Activated CD4-positive, alpha-beta T cell treated with anti-CD3 and anti-CD28 coated beads, Interleukin-2, amount 10 ng/mL, durations not matched to agents 7 days and 5 days (primary cell): ENCODE measurements around the gene IQGAP3. TPM values are rescaled to one million over a fixed set of nuclear protein-coding genes. Genes with fewer than 3 reads are reported as not detected.

ENCODE experiments used
- CTCF ChIA-PET: fragments of 350-600 bp; sonication (Branson Sonifier 250); formaldehyde crosslinking; loops from one replicate; lab custom pipeline; 2021; ENCODE audit warnings: antibody characterized with exemption; lab: Charles Lee
- POLR2A ChIA-PET: fragments of 350-600 bp; sonication (Branson Sonifier 250); formaldehyde crosslinking; loops from one replicate; lab custom pipeline; 2021; ENCODE audit warnings: antibody characterized with exemption; lab: Charles Lee
- DNase-seq: peaks from one replicate; pipeline ENCODE4 v3.0.0-alpha.2; 2020
- H3K27ac Mint-ChIP-seq: one replicate; pipeline ENCODE4 v1.8.0; 2021; ENCODE audit warnings: mild to moderate bottlenecking, moderate library complexity, mixed read lengths
- H3K27me3 Mint-ChIP-seq: one replicate; pipeline ENCODE4 v1.8.0; 2021; ENCODE audit warnings: mixed read lengths
- H3K36me3 Mint-ChIP-seq: one replicate; pipeline ENCODE4 v1.8.0; 2021; ENCODE audit warnings: low read depth, mixed read lengths
- H3K4me1 Mint-ChIP-seq: one replicate; pipeline ENCODE4 v1.8.0; 2021; ENCODE audit warnings: mixed read lengths
- H3K4me3 Mint-ChIP-seq: one replicate; pipeline ENCODE4 v1.8.0; 2021; ENCODE audit warnings: mild to moderate bottlenecking, moderate library complexity, mixed read lengths
- H3K9me3 Mint-ChIP-seq: one replicate; pipeline ENCODE4 v1.8.0; 2021; ENCODE audit warnings: mixed read lengths
- total RNA-seq, 2 experiments: library from RNA; stranded (reverse); gene quantifications; one replicate each; pipeline ENCODE4 v1.2.3, GENCODE V29; 2021

Gene IQGAP3
- total RNA-seq, 2 experiments from 2014 or later: 25.2 to 25.5 TPM

DNA sequence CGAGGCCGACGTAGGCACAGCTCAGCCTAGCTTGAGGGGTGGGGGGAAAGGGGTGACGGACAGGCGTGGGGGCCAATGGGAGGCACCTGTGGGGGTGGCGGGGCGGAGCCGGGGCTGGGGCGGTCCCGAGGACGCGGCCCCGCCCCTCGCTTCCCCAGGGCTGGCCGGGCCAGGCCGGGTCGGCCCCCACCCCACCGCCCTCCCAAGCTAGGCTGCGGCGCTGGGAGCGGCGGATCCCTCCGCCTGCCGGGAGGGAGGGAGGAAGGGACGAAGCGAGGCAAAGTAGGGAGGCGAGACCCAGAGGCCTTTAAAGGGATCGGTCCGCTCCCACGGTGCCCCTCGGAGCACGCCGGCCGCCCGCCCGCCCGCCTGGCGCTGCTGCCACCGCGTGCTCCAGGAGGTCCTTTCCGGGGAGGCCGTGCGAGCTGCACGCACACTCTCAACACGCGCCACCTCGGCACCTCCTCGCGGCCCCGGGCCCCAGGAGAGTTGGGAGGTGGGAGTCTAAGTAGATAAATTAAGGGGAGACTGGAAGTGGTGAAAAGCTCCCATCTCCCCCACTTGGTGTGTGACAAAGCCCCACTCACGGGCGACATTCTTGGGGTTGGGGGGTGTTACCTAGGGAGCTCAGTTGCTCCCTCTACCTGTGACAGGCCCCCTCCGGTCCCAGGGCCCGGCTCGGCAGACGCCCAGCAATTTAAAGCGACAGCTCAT, 71.4 kb downstream of the IQGAP3 start:
- Mint-ChIP-seq H3K4me1 (peaks cover 76% of the 10 kb centered on the region), H3K27me3 (no peaks in the 10 kb centered on the region), H3K36me3 (peaks cover 22% of the 10 kb centered on the region), H3K4me3 (peak overlapping the region; percentile 87), H3K27ac (peak overlapping the region; percentile 99), H3K9me3 (peaks cover 4% of the 10 kb centered on the region)
- peak; percentile 92 for DNase-seq
- ChIA-PET POLR2A (interaction anchor here (0.6 to 1.4 kb wide), 4 partner anchors 10 to 27 kb away, joined by 3 to 7 read pairs (median 4); no protein-coding TSS in a partner anchor), CTCF (interaction anchor here (0.9 to 5.3 kb wide), 25 partner anchors 8 to 225 kb away, joined by 3 to 33 read pairs (median 5); partner anchors contain the start of gene NAXE)

DNA sequence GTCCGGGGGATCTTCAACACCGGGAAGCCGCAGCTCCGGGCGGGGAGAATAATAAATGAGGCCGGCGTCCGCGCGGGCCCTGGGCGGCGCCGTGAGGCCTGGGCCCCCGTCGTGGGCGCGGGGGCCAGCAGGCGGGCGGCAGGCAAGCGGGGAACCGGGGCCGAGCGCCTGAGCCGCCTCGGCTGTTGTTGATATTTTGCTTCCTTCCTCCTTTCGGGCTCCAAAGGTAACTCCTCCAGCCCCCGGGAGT, 71.9 kb downstream of the IQGAP3 start, which contains the start of gene MEF2D:
Gene MEF2D (minus strand): TSS at position 233 of the 250 bp plus-strand sequence. CDS start 17,483 bp downstream, outside the sequence.
- Mint-ChIP-seq H3K27me3 (no peaks in the 10 kb centered on the region), H3K4me3 (peak within 1 kb of the TSS; percentile 87), H3K9me3 (peaks cover 4% of the 10 kb centered on the region), H3K4me1 (peaks cover 75% of the 10 kb centered on the region), H3K36me3 (peaks cover 23% of the 10 kb centered on the region), H3K27ac (peak within 1 kb of the TSS; percentile 99)
- ChIA-PET POLR2A (interaction anchor here (0.6 to 1.4 kb wide), 3 partner anchors 9 to 28 kb away, joined by 3 to 7 read pairs (median 4); no protein-coding TSS in a partner anchor), CTCF (interaction anchor here (1.0 to 5.3 kb wide), 16 partner anchors 7 to 93 kb away, joined by 3 to 33 read pairs (median 5); partner anchors contain the start of gene NAXE)
- DNase-seq: no peak

DNA sequence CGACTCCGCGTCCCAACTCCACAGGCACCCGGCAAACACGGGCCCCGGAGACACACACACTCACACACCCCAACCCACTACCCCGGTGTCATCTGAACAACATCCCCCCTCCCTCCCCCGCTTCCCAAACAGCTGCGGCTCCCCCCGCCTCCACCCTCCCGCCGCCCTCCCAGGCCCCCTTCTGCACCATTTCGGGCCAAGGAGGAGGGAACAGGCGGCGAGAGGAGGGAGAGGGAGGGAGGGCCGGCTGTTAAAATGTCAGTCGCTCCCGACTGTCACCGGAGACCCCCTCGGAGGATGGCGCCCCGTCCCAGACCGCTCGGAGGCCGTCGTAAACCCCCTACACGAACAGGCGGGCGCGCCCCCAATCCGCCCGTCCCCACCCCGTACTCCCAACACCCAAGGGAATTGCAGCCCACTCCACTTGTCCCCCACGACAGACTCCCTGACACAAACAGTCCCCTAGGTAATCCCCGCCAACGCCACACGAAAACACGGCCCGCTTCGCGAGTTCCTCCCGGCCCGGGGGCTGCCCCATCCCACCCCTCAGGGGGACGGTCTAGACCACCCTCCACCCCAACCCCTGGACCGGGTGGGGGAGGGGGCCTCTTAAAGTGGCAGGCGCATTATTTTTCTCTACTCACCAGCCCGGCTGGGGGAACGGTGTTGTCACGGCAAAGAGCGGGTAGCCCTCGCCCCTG, 72.4 kb downstream of the IQGAP3 start:
- Mint-ChIP-seq H3K4me1 (peaks cover 74% of the 10 kb centered on the region), H3K27ac (peak overlapping the region; percentile 91), H3K9me3 (peaks cover 3% of the 10 kb centered on the region), H3K4me3 (peak overlapping the region; percentile 87), H3K36me3 (peaks cover 23% of the 10 kb centered on the region), H3K27me3 (no peaks in the 10 kb centered on the region)
- POLR2A ChIA-PET: interaction anchor here (0.6 to 1.4 kb wide), 3 partner anchors 9 to 28 kb away, joined by 3 to 7 read pairs (median 4); no protein-coding TSS in a partner anchor
- DNase-seq: peak; percentile 53
- CTCF ChIA-PET: interaction anchor here (1.0 to 2.8 kb wide), 15 partner anchors 8 to 94 kb away, joined by 3 to 19 read pairs (median 5); partner anchors contain the start of gene NAXE

DNA sequence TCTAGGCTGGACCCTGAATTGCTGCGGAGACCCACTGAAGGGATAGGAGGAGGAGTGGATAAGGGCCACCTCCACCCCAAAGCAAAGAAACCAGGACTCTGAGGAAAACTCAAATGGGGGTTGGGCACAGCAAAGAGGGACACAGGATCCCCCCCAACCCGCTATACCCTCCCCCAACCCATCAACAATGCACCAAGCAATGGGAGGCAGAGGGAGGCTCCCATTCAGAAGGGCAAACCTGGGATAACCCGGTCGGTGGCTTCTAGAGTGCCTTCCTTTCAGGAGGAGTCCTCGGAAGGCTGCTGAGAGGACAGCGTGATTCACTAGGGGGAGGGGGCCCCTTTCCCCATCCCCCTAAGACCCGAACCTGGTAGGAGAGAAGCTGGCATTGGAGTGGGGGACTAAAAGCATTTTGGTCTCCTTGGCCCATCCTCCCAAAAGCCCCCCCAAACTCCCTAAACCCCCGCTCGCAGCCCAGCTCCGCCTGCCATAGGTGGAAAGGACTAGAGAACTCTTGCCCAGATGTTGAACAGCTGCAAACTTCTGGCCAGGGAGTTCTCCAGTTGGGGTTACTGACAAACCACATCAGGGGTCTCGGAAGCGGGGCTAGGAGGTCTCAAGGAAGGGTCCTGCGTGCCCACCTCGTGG, 73.0 kb downstream of the IQGAP3 start:
- Mint-ChIP-seq H3K27me3 (no peaks in the 10 kb centered on the region), H3K36me3 (peaks cover 25% of the 10 kb centered on the region), H3K9me3 (peaks cover 3% of the 10 kb centered on the region), H3K4me3 (peak overlapping the region; percentile 87), H3K27ac (peak overlapping the region; percentile 83), H3K4me1 (peaks cover 75% of the 10 kb centered on the region)
- ChIA-PET CTCF (interaction anchor here (0.8 to 2.8 kb wide), 6 partner anchors 9 to 28 kb away, joined by 3 to 11 read pairs (median 6); no protein-coding TSS in a partner anchor), POLR2A (interaction anchor here (0.7 kb wide), 1 partner anchor 349 kb away, joined by 4 read pairs; no protein-coding TSS in a partner anchor)
- DNase-seq: no peak

GRCh38 chr1:156498432-156499193, 73.8 kb downstream of the IQGAP3 start:
- CTCF ChIA-PET: interaction anchor here (0.5 to 2.2 kb wide), 7 partner anchors 8 to 54 kb away, joined by 3 to 11 read pairs (median 3); no protein-coding TSS in a partner anchor
- Mint-ChIP-seq H3K4me1 (peaks cover 75% of the 10 kb centered on the region), H3K9me3 (peaks cover 3% of the 10 kb centered on the region), H3K27me3 (no peaks in the 10 kb centered on the region), H3K4me3 (peak overlapping the region; percentile 87), H3K36me3 (peaks cover 24% of the 10 kb centered on the region), H3K27ac (peak overlapping the region; percentile 83)
- no peak for DNase-seq
- POLR2A ChIA-PET: interaction anchor here (0.7 kb wide), 1 partner anchor 350 kb away, joined by 4 read pairs; no protein-coding TSS in a partner anchor

DNA sequence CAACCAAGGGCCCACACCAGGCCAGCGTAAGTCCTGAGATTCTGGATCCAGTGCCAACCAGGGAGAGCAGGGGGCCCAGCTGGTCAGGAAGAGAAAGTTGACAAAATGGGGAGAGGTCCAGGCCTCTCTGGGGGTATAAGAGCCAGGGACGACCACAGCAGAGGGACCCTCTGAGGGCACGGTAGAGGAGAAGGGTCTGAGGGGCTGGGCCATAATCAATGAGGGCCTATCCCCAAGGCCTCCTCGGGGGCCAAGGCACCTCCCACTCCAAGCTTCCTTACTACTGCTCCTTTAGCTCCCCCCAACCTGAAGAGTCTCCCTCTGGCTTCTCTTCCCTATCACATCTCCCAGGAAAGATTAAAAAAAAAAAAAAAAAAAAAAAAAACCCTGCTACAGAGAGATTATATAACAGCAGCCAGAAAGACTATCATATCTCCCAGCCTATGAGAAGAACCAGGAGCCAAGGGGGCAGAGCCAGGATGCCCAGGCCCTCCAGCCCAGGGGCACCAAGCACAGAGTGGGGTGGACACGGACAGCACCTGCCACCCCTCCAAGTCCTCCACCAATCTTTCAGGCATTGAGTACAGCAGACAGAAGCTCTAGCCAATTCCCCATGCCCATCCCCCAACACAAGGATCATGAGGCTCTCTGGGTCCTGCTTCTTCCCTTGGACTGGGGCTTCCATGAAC, 74.5 kb downstream of the IQGAP3 start:
- H3K36me3 Mint-ChIP-seq: peaks cover 25% of the 10 kb centered on the region
- no peaks in the 10 kb centered on the region for H3K27me3 Mint-ChIP-seq

GRCh38 chr1:156497078-156497742, 75.2 kb downstream of the IQGAP3 start:
- Mint-ChIP-seq H3K9me3 (peaks cover 1% of the 10 kb centered on the region), H3K27ac (no peak overlapping the region), H3K4me1 (peaks cover 71% of the 10 kb centered on the region), H3K36me3 (peaks cover 31% of the 10 kb centered on the region), H3K27me3 (no peaks in the 10 kb centered on the region), H3K4me3 (peak overlapping the region; percentile 25)
- ChIA-PET POLR2A (no interaction called here), CTCF (interaction anchor here (1.2 to 1.7 kb wide), 3 partner anchors 11 to 112 kb away, joined by 3 to 11 read pairs (median 4); no protein-coding TSS in a partner anchor)
- no peak for DNase-seq

More for the DNA sequence above, 74.5 kb downstream of the IQGAP3 start:
- Mint-ChIP-seq H3K9me3 (peaks cover 3% of the 10 kb centered on the region), H3K4me1 (peaks cover 71% of the 10 kb centered on the region), H3K27ac (peak overlapping the region; percentile 33), H3K4me3 (peak overlapping the region; percentile 48)
- ChIA-PET POLR2A (no interaction called here), CTCF (interaction anchor here (0.5 to 2.2 kb wide), 6 partner anchors 7 to 53 kb away, joined by 3 to 11 read pairs (median 4); no protein-coding TSS in a partner anchor)
- no peak for DNase-seq

GRCh38 chr1:156496211-156496761, 76.1 kb downstream of the IQGAP3 start:
- CTCF ChIA-PET: interaction anchor here (0.9 to 1.3 kb wide), 3 partner anchors 12 to 111 kb away, joined by 3 to 4 read pairs (median 3); no protein-coding TSS in a partner anchor
- POLR2A ChIA-PET: no interaction called here
- Mint-ChIP-seq H3K27me3 (no peaks in the 10 kb centered on the region), H3K4me1 (peaks cover 71% of the 10 kb centered on the region), H3K4me3 (no peak overlapping the region), H3K9me3 (no peaks in the 10 kb centered on the region), H3K27ac (no peak overlapping the region), H3K36me3 (peaks cover 33% of the 10 kb centered on the region)
- DNase-seq: no peak

GRCh38 chr1:156495401-156496140, 76.8 kb downstream of the IQGAP3 start:
- Mint-ChIP-seq H3K9me3 (no peaks in the 10 kb centered on the region), H3K4me3 (no peak overlapping the region), H3K36me3 (peaks cover 32% of the 10 kb centered on the region), H3K4me1 (peaks cover 78% of the 10 kb centered on the region), H3K27ac (no peak overlapping the region), H3K27me3 (no peaks in the 10 kb centered on the region)
- ChIA-PET POLR2A (no interaction called here), CTCF (interaction anchor here (0.9 to 1.4 kb wide), 2 partner anchors 10 to 15 kb away, joined by 3 read pairs; no protein-coding TSS in a partner anchor)
- no peak for DNase-seq

- Mint-ChIP-seq H3K4me3 (no peak overlapping the region), H3K27me3 (no peaks in the 10 kb centered on the region), H3K4me1 (peaks cover 89% of the 10 kb centered on the region), H3K9me3 (no peaks in the 10 kb centered on the region), H3K36me3 (peaks cover 32% of the 10 kb centered on the region), H3K27ac (no peak overlapping the region)
- no peak for DNase-seq
- CTCF ChIA-PET: interaction anchor here (1.4 to 6.6 kb wide), 2 partner anchors 8 to 13 kb away, joined by 3 to 46 read pairs; no protein-coding TSS in a partner anchor
- POLR2A ChIA-PET: no interaction called here
Observed at GRCh38 chr1:156494309-156494895, 78.0 kb downstream of the IQGAP3 start.
